IMR-90 (cell line): ENCODE results near the gene FZD7. TPM values are rescaled to one million over a fixed set of nuclear protein-coding genes. Genes with fewer than 3 reads are reported as not detected.

Experiments used
- ATAC-seq: fragments of 200-7000 bp; cut with Tn5 transposase; 2 replicates; pipeline ENCODE4 v1.9.1; 2020; ENCODE audit warnings: low read depth, mild to moderate bottlenecking, moderate library complexity
- BruUV-seq: library from RNA; stranded (reverse); fragments of 400-500 nt; replicated peaks from 2 replicates; lab custom pipeline; 2021; lab: Mats Ljungman, UMichigan
- CTCF ChIA-PET: fragments of 300-600 bp; formaldehyde crosslinking; extraction: SDS; loops from one replicate; lab custom pipeline; 2021; ENCODE audit warnings: antibody characterized with exemption; lab: Yijun Ruan, JAX
- POLR2A ChIA-PET: fragments of 300-600 bp; sonication (Branson Sonifier 250); formaldehyde crosslinking; loops from one replicate; lab custom pipeline; 2022; ENCODE audit warnings: antibody characterized with exemption; ENCODE audit not compliant: unreplicated experiment; lab: Charles Lee
- DNase-seq: peaks from one replicate; pipeline ENCODE4 v3.0.0; 2013
- H2AFZ ChIP-seq: replicated peaks from 2 replicates; pipeline ENCODE3; 2013; ENCODE audit warnings: low read length, mild to moderate bottlenecking; ENCODE audit not compliant: poor library complexity
- H2AK5ac ChIP-seq: 2 replicates; pipeline ENCODE4 v1.6.1; 2013; ENCODE audit warnings: low read depth, low read length, inconsistent platforms
- H2AK9ac ChIP-seq: replicated peaks from 2 replicates; pipeline ENCODE3; 2013; ENCODE audit warnings: mild to moderate bottlenecking, low read depth, low read length, moderate library complexity; ENCODE audit not compliant: poor library complexity
- H2BK120ac ChIP-seq: 2 replicates; pipeline ENCODE4 v1.6.1; 2013; ENCODE audit warnings: low read depth, low read length, inconsistent platforms
- H2BK15ac ChIP-seq: 3 replicates; pipeline ENCODE4 v1.6.1; 2013; ENCODE audit warnings: low read depth, low read length, inconsistent platforms
- H2BK20ac ChIP-seq: 2 replicates; pipeline ENCODE4 v1.6.1; 2013; ENCODE audit warnings: low read depth, mild to moderate bottlenecking, inconsistent platforms, low read length, moderate library complexity
- H2BK5ac ChIP-seq: 2 replicates; pipeline ENCODE4 v1.6.1; 2013; ENCODE audit warnings: mild to moderate bottlenecking, low read depth, low read length, inconsistent platforms; ENCODE audit not compliant: poor library complexity, severe bottlenecking
- H3K14ac ChIP-seq: replicated peaks from 2 replicates; pipeline ENCODE4 v1.6.1; 2013; ENCODE audit warnings: low read depth, low read length, inconsistent platforms
- H3K18ac ChIP-seq: 2 replicates; pipeline ENCODE4 v1.6.1; 2013; ENCODE audit warnings: low read depth, low read length, control low read depth
- H3K23ac ChIP-seq: 2 replicates; pipeline ENCODE4 v1.6.1; 2013; ENCODE audit warnings: low read depth, low read length, inconsistent platforms
- H3K27ac ChIP-seq: 2 replicates; pipeline ENCODE4 v1.5.1; 2013; ENCODE audit warnings: mild to moderate bottlenecking, control low read depth, low read length; ENCODE audit not compliant: insufficient read depth
- H3K27me3 ChIP-seq: 2 replicates; pipeline ENCODE4 v1.6.1; 2013; ENCODE audit warnings: low read length; ENCODE audit not compliant: control insufficient read depth, insufficient read depth
- H3K36me3 ChIP-seq: 2 replicates; pipeline ENCODE4 v1.6.1; 2013; ENCODE audit warnings: low read length, mixed read lengths; ENCODE audit not compliant: control insufficient read depth, insufficient read depth
- H3K4ac ChIP-seq: 2 replicates; pipeline ENCODE4 v1.6.1; 2013; ENCODE audit warnings: low read depth, low read length, inconsistent platforms
- H3K4me1 ChIP-seq: 2 replicates; pipeline ENCODE4 v1.6.1; 2013; ENCODE audit warnings: low read length, mixed read lengths; ENCODE audit not compliant: control insufficient read depth, insufficient read depth
- H3K4me2 ChIP-seq: 2 replicates; pipeline ENCODE4 v1.6.1; 2013; ENCODE audit warnings: low read depth, mild to moderate bottlenecking, control low read depth, low read length, moderate library complexity
- H3K4me3 ChIP-seq: 2 replicates; pipeline ENCODE4 v1.5.1; 2013; ENCODE audit warnings: low read depth, mild to moderate bottlenecking, control low read depth, low read length, moderate library complexity; ENCODE audit not compliant: insufficient read depth
- H3K56ac ChIP-seq: 2 replicates; pipeline ENCODE4 v1.6.1; 2013; ENCODE audit warnings: low read length, inconsistent platforms; ENCODE audit not compliant: insufficient read depth; ENCODE audit errors: extremely low read depth
- H3K79me1 ChIP-seq, 2 experiments: 2 replicates each; pipeline ENCODE4 v1.6.1; 2013; ENCODE audit warnings: low read length in 2 of 2, inconsistent platforms in 1 of 2, low read depth in 1 of 2
- H3K9ac ChIP-seq: 2 replicates; pipeline ENCODE4 v1.6.1; 2013; ENCODE audit warnings: low read depth, low read length, control low read depth
- H3K9me1 ChIP-seq: 2 replicates; pipeline ENCODE4 v1.6.1; 2013; ENCODE audit warnings: low read length, inconsistent platforms; ENCODE audit not compliant: insufficient read depth
- H3K9me3 ChIP-seq: 2 replicates; pipeline ENCODE4 v1.6.1; 2013; ENCODE audit warnings: low read length; ENCODE audit not compliant: control insufficient read depth, insufficient read depth
- H4K20me1 ChIP-seq: 2 replicates; pipeline ENCODE4 v1.6.1; 2013; ENCODE audit warnings: low read length, inconsistent platforms; ENCODE audit not compliant: insufficient read depth
- H4K5ac ChIP-seq: 2 replicates; pipeline ENCODE4 v1.6.1; 2013; ENCODE audit warnings: mild to moderate bottlenecking, low read depth, low read length, control low read depth
- H4K8ac ChIP-seq, 2 experiments: 2 replicates each; pipeline ENCODE4 v1.6.1; 2013; ENCODE audit warnings: low read depth in 2 of 2, low read length in 2 of 2, control low read depth in 1 of 2, inconsistent platforms in 1 of 2
- H4K91ac ChIP-seq: 2 replicates; pipeline ENCODE4 v1.6.1; 2013; ENCODE audit warnings: low read depth, low read length, inconsistent platforms; ENCODE audit not compliant: insufficient read depth
- BHLHE40 ChIP-seq: fragments of 150-350 bp; IDR thresholded peaks from 2 replicates; pipeline ENCODE4 v1.6.1; 2016; ENCODE audit warnings: mild to moderate bottlenecking, low read depth, low read length
- CHD1 ChIP-seq: IDR thresholded peaks from 2 replicates; pipeline ENCODE4 v1.6.1; 2012; ENCODE audit warnings: low read depth, low read length, improper control_type of control experiment
- ELK1 ChIP-seq: fragments of 150-350 bp; IDR thresholded peaks from 2 replicates; pipeline ENCODE4 v1.6.1; 2016; ENCODE audit warnings: low read depth, mild to moderate bottlenecking, low read length, moderate library complexity, borderline replicate concordance
- FOS ChIP-seq: fragments of 150-350 bp; IDR thresholded peaks from 2 replicates; pipeline ENCODE4 v1.6.1; 2016; ENCODE audit warnings: low read depth, low read length
- MAFK ChIP-seq: IDR thresholded peaks from 2 replicates; pipeline ENCODE4 v1.6.1; 2012; ENCODE audit warnings: low read depth, low read length, improper control_type of control experiment
- MAZ ChIP-seq: IDR thresholded peaks from 2 replicates; pipeline ENCODE4 v1.6.1; 2012; ENCODE audit warnings: low read depth, mild to moderate bottlenecking, low read length, improper control_type of control experiment, moderate library complexity, borderline replicate concordance
- MXI1 ChIP-seq: IDR thresholded peaks from 2 replicates; pipeline ENCODE4 v1.6.1; 2012; ENCODE audit warnings: low read depth, mild to moderate bottlenecking, low read length, moderate library complexity, borderline replicate concordance
- NFE2L2 ChIP-seq: fragments of 150-350 bp; IDR thresholded peaks from 2 replicates; pipeline ENCODE4 v1.6.1; 2016; ENCODE audit warnings: low read depth, mild to moderate bottlenecking, low read length
- RAD21 ChIP-seq: IDR thresholded peaks from 2 replicates; pipeline ENCODE4 v1.6.1; 2012; ENCODE audit warnings: low read length, improper control_type of control experiment
- RCOR1 ChIP-seq: IDR thresholded peaks from 2 replicates; pipeline ENCODE4 v1.6.1; 2012; ENCODE audit warnings: mild to moderate bottlenecking, low read length, improper control_type of control experiment; ENCODE audit not compliant: insufficient replicate concordance
- RFX5 ChIP-seq: IDR thresholded peaks from 2 replicates; pipeline ENCODE4 v1.8.0; 2012; ENCODE audit warnings: low read depth, mild to moderate bottlenecking, low read length, moderate library complexity
- SMC3 ChIP-seq: fragments of 150-350 bp; IDR thresholded peaks from 2 replicates; pipeline ENCODE4 v1.6.1; 2016; ENCODE audit warnings: low read depth, mild to moderate bottlenecking, antibody characterized with exemption, low read length, moderate library complexity
- WGBS, 2 experiments: methylation state at CpG; one replicate each; pipeline versions ENCODE4 v1.1.5 to v1.1.7; 2013; ENCODE audit warnings: missing lambda C conversion rate in 2 of 2; ENCODE audit not compliant: insufficient read length in 1 of 2; ENCODE audit errors: extremely low coverage in 2 of 2; 5-methylcytosine and 5-hydroxymethylcytosine counted together
- dilution Hi-C: fragments of 300-500 bp; cut with HindIII; formaldehyde crosslinking; loops from one replicate; pipeline ENCODE4 v1.14.3; 2018; ENCODE audit warnings: low sequenced_read_pairs; ENCODE audit not compliant: unreplicated experiment
- in situ Hi-C: fragments of 300-500 bp; cut with MboI; formaldehyde crosslinking; loops from 3 replicates; pipeline ENCODE4 v1.14.3; 2019; ENCODE audit warnings: low sequenced_read_pairs, inconsistent platforms, mixed read lengths
- intact Hi-C: fragments of 100-400 bp; cut with micrococcal nuclease; formaldehyde crosslinking; loops from 2 replicates; pipeline ENCODE4 v1.10.0; 2022
- polyA plus RNA-seq, 3 experiments: library from polyadenylated mRNA; depleted of rRNA; stranded (reverse); fragments of >200 nt; gene quantifications; 2 replicates each; pipeline ENCODE4 v1.2.3, GENCODE V29; 2012; ENCODE audit warnings: low replicate concordance in 1 of 3
- total RNA-seq: library from RNA; depleted of rRNA; stranded (reverse); fragments of >200 nt; gene quantifications from 2 replicates; pipeline ENCODE4 v1.2.3, GENCODE V29; 2012

FZD7 gene
- total and polyA plus RNA-seq, 2 of the 4 experiments (the other 2 are of a cell fraction) = 62.4 to 90.9 TPM

- dilution Hi-C loops (no loop called here), intact Hi-C loops (no loop called here), in situ Hi-C loops (no loop called here)
- ChIA-PET CTCF (interaction anchor here (1.1 kb wide), 1 partner anchor 20 kb away, joined by 3 read pairs; no protein-coding TSS in a partner anchor), POLR2A (no interaction called here)
- BruUV-seq = no TSS peak
- H2BK120ac ChIP-seq = no peak overlapping the region
- H2BK15ac ChIP-seq = no peak overlapping the region
- no peaks in the 10 kb centered on the region for H3K9me3 ChIP-seq
- H2BK5ac ChIP-seq = no peak overlapping the region
- H3K14ac ChIP-seq = no peak overlapping the region
- H3K4me3 ChIP-seq = no peak overlapping the region
- no CpG with 5 or more reads among the region's 3 CpGs for WGBS, 2 experiments
- no peak overlapping the region for H4K91ac ChIP-seq
- H3K56ac ChIP-seq = no peak overlapping the region
- H4K8ac ChIP-seq = no peak overlapping the region
- no peaks in the 10 kb centered on the region for H4K20me1 ChIP-seq
- no peak overlapping the region for H3K9ac ChIP-seq
- H3K18ac ChIP-seq = no peak overlapping the region
- no peak overlapping the region for H3K4ac ChIP-seq
- H2AK5ac ChIP-seq = no peak overlapping the region
- no peak for DNase-seq
- H3K23ac ChIP-seq = no peak overlapping the region
- peaks cover 10% of the 10 kb centered on the region for H3K4me1 ChIP-seq
- H2BK20ac ChIP-seq = no peak overlapping the region
- H3K4me2 ChIP-seq = no peak overlapping the region
- no peak overlapping the region for H2AK9ac ChIP-seq
- no peak overlapping the region for H3K27ac ChIP-seq
- H3K9me1 ChIP-seq = 0 out of 2 replicates have a peak, but pooled peaks cover 7% of the 10 kb centered on the region
- TF ChIP-seq BHLHE40 = no peak
- no peak for TF ChIP-seq CHD1
- TF ChIP-seq NFE2L2 = no peak
- TF ChIP-seq FOS = no peak
- no peak for TF ChIP-seq MAZ
- TF ChIP-seq RFX5 = no peak
- no peak for TF ChIP-seq MAFK
- no peak for TF ChIP-seq RAD21
- no peak for TF ChIP-seq MXI1
- TF ChIP-seq RCOR1 = no peak
- no peak for TF ChIP-seq ELK1
- TF ChIP-seq SMC3 = no peak
- H3K27me3 ChIP-seq = no peaks in the 10 kb centered on the region
- ATAC-seq = no peak
- no peaks in the 10 kb centered on the region for H3K79me1 ChIP-seq
- no peak overlapping the region for H4K5ac ChIP-seq
- no peaks in the 10 kb centered on the region for H3K36me3 ChIP-seq
- H2AFZ ChIP-seq = no peak overlapping the region
Observed at GRCh38 chr2:202065876-202066275, 32.2 kb downstream of the FZD7 start.
